Hepatocyte (in vitro differentiated cells): ENCODE data around the gene CRISPLD2. TPM values are rescaled to one million over a fixed set of nuclear protein-coding genes. Genes with fewer than 3 reads are reported as not detected.

Experiments used
- DNase-seq: peaks from one replicate; pipeline ENCODE4 v3.0.0-alpha.2; 2016; ENCODE audit warnings: low spot score
- H2AFZ ChIP-seq: fragments of 200-600 bp; sonication (generic); 2 replicates; pipeline ENCODE4 v1.6.0; 2016; ENCODE audit warnings: antibody characterized with exemption, mild to moderate bottlenecking
- H3K27ac ChIP-seq: fragments of 200-600 bp; sonication (generic); 2 replicates; pipeline ENCODE4 v1.5.1; 2016; ENCODE audit warnings: mild to moderate bottlenecking
- H3K27me3 ChIP-seq: fragments of 200-600 bp; sonication (generic); 2 replicates; pipeline ENCODE4 v1.6.1; 2016
- H3K36me3 ChIP-seq: fragments of 200-600 bp; sonication (generic); replicated peaks from 2 replicates; pipeline ENCODE4 v1.5.1; 2016; ENCODE audit warnings: low read depth; ENCODE audit not compliant: insufficient read depth
- H3K4me1 ChIP-seq: fragments of 200-600 bp; sonication (generic); 2 replicates; pipeline ENCODE4 v1.5.1; 2016; ENCODE audit warnings: mild to moderate bottlenecking, moderate library complexity; ENCODE audit not compliant: insufficient read depth
- H3K4me2 ChIP-seq: fragments of 200-600 bp; sonication (generic); 2 replicates; pipeline ENCODE4 v1.6.0; 2016
- H3K4me3 ChIP-seq: fragments of 200-600 bp; sonication (generic); 2 replicates; pipeline ENCODE4 v1.5.1; 2016; ENCODE audit warnings: mild to moderate bottlenecking
- H3K79me2 ChIP-seq: fragments of 200-600 bp; sonication (generic); 2 replicates; pipeline ENCODE4 v1.6.0; 2017; ENCODE audit warnings: mild to moderate bottlenecking
- H3K9me2 ChIP-seq: fragments of 200-600 bp; sonication (generic); replicated peaks from 2 replicates; pipeline ENCODE4 v1.6.0; 2017; ENCODE audit warnings: mild to moderate bottlenecking; ENCODE audit not compliant: insufficient read depth
- H3K9me3 ChIP-seq: fragments of 200-600 bp; sonication (generic); 2 replicates; pipeline ENCODE4 v1.5.1; 2016; ENCODE audit warnings: low read depth, mild to moderate bottlenecking
- H4K20me1 ChIP-seq: fragments of 200-600 bp; sonication (generic); 2 replicates; pipeline ENCODE4 v1.6.0; 2016; ENCODE audit warnings: mild to moderate bottlenecking; ENCODE audit not compliant: insufficient read depth, poor library complexity, severe bottlenecking
- CTCF ChIP-seq: fragments of 200-600 bp; sonication (generic); IDR thresholded peaks from 2 replicates; pipeline ENCODE4 v1.5.1; 2016; ENCODE audit warnings: antibody characterized with exemption, mild to moderate bottlenecking; ENCODE audit not compliant: poor library complexity
- EZH2 ChIP-seq: fragments of 200-600 bp; sonication (generic); IDR thresholded peaks from 2 replicates; pipeline ENCODE4 v1.6.1; 2016; ENCODE audit warnings: antibody characterized with exemption, mild to moderate bottlenecking, borderline replicate concordance
- EZH2phosphoT487 ChIP-seq: fragments of 200-600 bp; sonication (generic); IDR thresholded peaks from one replicate; pipeline ENCODE4 v1.6.1; 2018; ENCODE audit warnings: antibody characterized with exemption, mild to moderate bottlenecking, low read depth, moderate library complexity; ENCODE audit not compliant: unreplicated experiment, severe bottlenecking
- WGBS: methylation state at CpG from one replicate; pipeline ENCODE4 v1.1.6; 2016; ENCODE audit warnings: low lambda C conversion rate; ENCODE audit errors: missing lambda C conversion rate; 5-methylcytosine and 5-hydroxymethylcytosine counted together
- polyA plus RNA-seq: library from polyadenylated mRNA; unstranded; fragments of >200 nt; fragmentation: Nextera tagmentation; extraction: Ambion mirVana; gene quantifications from 2 replicates; pipeline ENCODE4 v1.2.1, GENCODE V29; 2016
- total RNA-seq: library from RNA; depleted of rRNA; stranded (reverse); fragments of >200 nt; gene quantifications from 2 replicates; pipeline ENCODE4 v1.2.3, GENCODE V29; 2014

The CRISPLD2 gene
- total and polyA plus RNA-seq, 2 experiments from 2014 or later, result 281 to 315 TPM

- H4K20me1 ChIP-seq, result no peaks in the 10 kb centered on the region
- DNase-seq, result no peak
- TF ChIP-seq EZH2phosphoT487 (no peak), CTCF (no peak), EZH2 (no peak)
- WGBS, result 83% methylated on average over 23 of the region's 23 CpGs
- no peaks in the 10 kb centered on the region for H3K36me3 ChIP-seq
- no peak overlapping the region for H2AFZ ChIP-seq
- no peak overlapping the region for H3K4me3 ChIP-seq
- no peak overlapping the region for H3K27ac ChIP-seq
- peaks cover 19% of the 10 kb centered on the region for H3K4me1 ChIP-seq
- no peaks in the 10 kb centered on the region for H3K9me3 ChIP-seq
- no peak overlapping the region for H3K4me2 ChIP-seq
- H3K79me2 ChIP-seq, result peaks cover 21% of the 10 kb centered on the region
- no peaks in the 10 kb centered on the region for H3K9me2 ChIP-seq
- no peaks in the 10 kb centered on the region for H3K27me3 ChIP-seq
Observed at GRCh38 chr16:84847564-84848355, 28.0 kb downstream of the CRISPLD2 start.

GRCh38 chr16:84848986-84849634 is 29.3 kb downstream of the CRISPLD2 start:
- Histone ChIP-seq H3K4me2 (no peak overlapping the region), H2AFZ (no peak overlapping the region), H4K20me1 (no peaks in the 10 kb centered on the region), H3K79me2 (peaks cover 7% of the 10 kb centered on the region), H3K9me3 (no peaks in the 10 kb centered on the region), H3K36me3 (no peaks in the 10 kb centered on the region), H3K4me1 (peaks cover 5% of the 10 kb centered on the region), H3K4me3 (no peak overlapping the region), H3K27ac (no peak overlapping the region), H3K27me3 (no peaks in the 10 kb centered on the region), H3K9me2 (no peaks in the 10 kb centered on the region)
- TF ChIP-seq EZH2phosphoT487, result no peak
- no peak for TF ChIP-seq CTCF
- TF ChIP-seq EZH2, result no peak
- DNase-seq, result no peak
- 73% methylated on average over 19 of the region's 22 CpGs for WGBS

DNA sequence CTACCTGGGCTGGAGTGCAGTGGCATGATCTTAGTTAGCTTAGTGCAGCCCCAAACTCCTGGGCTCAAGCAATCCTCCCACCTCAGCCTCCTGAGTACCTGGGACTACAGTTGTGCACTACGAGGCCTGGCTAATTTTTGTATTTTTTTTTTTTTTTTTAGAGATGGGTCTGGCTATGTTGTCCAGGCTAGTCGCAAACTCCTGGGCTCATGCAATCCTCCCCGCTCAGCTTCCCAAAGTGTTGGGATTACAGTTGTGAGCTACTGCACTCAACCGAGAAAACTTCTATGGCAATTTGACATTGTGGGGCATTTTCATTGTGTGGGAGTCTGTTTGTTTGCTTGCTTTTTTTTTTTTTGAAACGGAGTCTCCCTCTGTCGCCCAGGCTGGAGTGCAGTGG is 30.0 kb downstream of the CRISPLD2 start:
- Histone ChIP-seq H2AFZ (no peak overlapping the region), H3K4me3 (no peak overlapping the region), H3K9me2 (no peaks in the 10 kb centered on the region), H3K79me2 (peaks cover 3% of the 10 kb centered on the region), H4K20me1 (no peaks in the 10 kb centered on the region), H3K27me3 (no peaks in the 10 kb centered on the region), H3K4me1 (no peaks in the 10 kb centered on the region), H3K9me3 (no peaks in the 10 kb centered on the region), H3K27ac (no peak overlapping the region), H3K4me2 (no peak overlapping the region), H3K36me3 (no peaks in the 10 kb centered on the region)
- no peak for TF ChIP-seq CTCF
- TF ChIP-seq EZH2, result no peak
- TF ChIP-seq EZH2phosphoT487, result no peak
- 95% methylated on average over 5 of the region's 6 CpGs for WGBS
- DNase-seq, result no peak
